Muscle layer of colon (tissue), 2 donors: Measurements from ENCODE around the gene BSCL2.

Experiments
- H3K27ac ChIP-seq: one replicate; pipeline ENCODE4 v1.7.0; 2013; ENCODE audit warnings: low read depth, mild to moderate bottlenecking, low read length, moderate library complexity
- H3K27me3 ChIP-seq, 2 donors: one replicate each; pipeline ENCODE4 v1.7.0; 2013; ENCODE audit warnings: low read length in 2 of 2, mild to moderate bottlenecking in 2 of 2; ENCODE audit not compliant: insufficient read depth in 2 of 2, control insufficient read depth in 1 of 2
- H3K36me3 ChIP-seq: one replicate; pipeline ENCODE4 v1.7.0; 2013; ENCODE audit warnings: mild to moderate bottlenecking, low read length; ENCODE audit not compliant: insufficient read depth
- H3K4me1 ChIP-seq: one replicate; pipeline ENCODE4 v1.7.0; 2013; ENCODE audit warnings: mild to moderate bottlenecking, low read length; ENCODE audit not compliant: insufficient read depth
- H3K4me3 ChIP-seq, 2 donors: one replicate each; pipeline ENCODE4 v1.7.0; 2013; ENCODE audit warnings: low read length in 2 of 2, low read depth in 1 of 2, mild to moderate bottlenecking in 1 of 2, moderate library complexity in 1 of 2
- H3K9ac ChIP-seq: one replicate; pipeline ENCODE4 v1.7.0; 2013; ENCODE audit warnings: low read length
- H3K9me3 ChIP-seq: one replicate; pipeline ENCODE4 v1.7.0; 2013; ENCODE audit warnings: mild to moderate bottlenecking, low read length
- donor health status: abdominal sarcoma.
- donor health status: Adenocarcinoma of cecum.

BSCL2 gene

GRCh38 chr11:62648185-62648966, 58.8 kb downstream of the BSCL2 start:
- no peaks in the 10 kb centered on the region for H3K9me3 ChIP-seq
- no peaks in the 10 kb centered on the region for H3K27me3 ChIP-seq
- peaks cover 32% of the 10 kb centered on the region for H3K4me1 ChIP-seq
- H3K4me3 ChIP-seq = no peak overlapping the region
- no peak overlapping the region for H3K27ac ChIP-seq
- no peak overlapping the region for H3K9ac ChIP-seq
- peaks cover 27% of the 10 kb centered on the region for H3K36me3 ChIP-seq

GRCh38 chr11:62647609-62648005, 59.6 kb downstream of the BSCL2 start:
- peaks cover 31% of the 10 kb centered on the region for H3K4me1 ChIP-seq
- no peak overlapping the region for H3K27ac ChIP-seq
- H3K27me3 ChIP-seq = no peaks in the 10 kb centered on the region
- peaks cover 32% of the 10 kb centered on the region for H3K36me3 ChIP-seq
- no peak overlapping the region for H3K4me3 ChIP-seq
- no peak overlapping the region for H3K9ac ChIP-seq
- H3K9me3 ChIP-seq = no peaks in the 10 kb centered on the region

GRCh38 chr11:62646825-62647608, 60.2 kb downstream of the BSCL2 start:
- Histone ChIP-seq H3K4me1 (peaks cover 26% of the 10 kb centered on the region), H3K4me3 (peak overlapping the region in 1 of 2 donors; percentile 41), H3K9me3 (no peaks in the 10 kb centered on the region), H3K36me3 (peaks cover 32% of the 10 kb centered on the region), H3K27ac (peak overlapping the region; percentile 66), H3K27me3 (no peaks in the 10 kb centered on the region), H3K9ac (no peak overlapping the region)

GRCh38 chr11:62645946-62646824, 61.0 kb downstream of the BSCL2 start, which contains the start of gene GANAB:
Gene GANAB, minus strand, starts transcription at chr11:62646613. Its CDS starts 14 bp downstream, at chr11:62646599.
- peak within 1 kb of the TSS; percentile 66 for H3K27ac ChIP-seq
- H3K9ac ChIP-seq = peak within 1 kb of the TSS; percentile 62
- no peaks in the 10 kb centered on the region for H3K27me3 ChIP-seq
- H3K4me1 ChIP-seq = peaks cover 18% of the 10 kb centered on the region
- H3K36me3 ChIP-seq = peaks cover 32% of the 10 kb centered on the region
- peak within 1 kb of the TSS; percentile 71 to 80 for H3K4me3 ChIP-seq
- no peaks in the 10 kb centered on the region for H3K9me3 ChIP-seq

GRCh38 chr11:62645671-62645945, 61.6 kb downstream of the BSCL2 start:
- Histone ChIP-seq H3K9me3 (no peaks in the 10 kb centered on the region), H3K4me3 (peak overlapping the region; percentile 71 to 80), H3K27ac (peak overlapping the region; percentile 64), H3K36me3 (peaks cover 32% of the 10 kb centered on the region), H3K4me1 (peaks cover 18% of the 10 kb centered on the region), H3K27me3 (no peaks in the 10 kb centered on the region), H3K9ac (peak overlapping the region; percentile 62)

- Histone ChIP-seq H3K27ac (no peak overlapping the region), H3K9me3 (no peaks in the 10 kb centered on the region), H3K27me3 (no peaks in the 10 kb centered on the region), H3K36me3 (peaks cover 34% of the 10 kb centered on the region), H3K4me3 (no peak overlapping the region), H3K9ac (no peak overlapping the region), H3K4me1 (peaks cover 18% of the 10 kb centered on the region)
Measured at GRCh38 chr11:62644220-62644619, 63.0 kb downstream of the BSCL2 start.
